A549 treated with Hydrocortisone at 1 μM for 4 hours (cell line): ENCODE data around the gene HTRA3. TPM values are rescaled to one million over a fixed set of nuclear protein-coding genes. Genes with fewer than 3 reads are reported as not detected.

ENCODE experiments used
- total RNA-seq: library from RNA; stranded (reverse); fragments of 200-300 nt; extraction: Qiagen RNA extraction; gene quantifications from 5 replicates; pipeline ENCODE4 v1.2.3, GENCODE V29; 2022

The HTRA3 gene
- 15.5 to 20.4 TPM (median 19.2 TPM) in 5 replicates for total RNA-seq

DNA sequence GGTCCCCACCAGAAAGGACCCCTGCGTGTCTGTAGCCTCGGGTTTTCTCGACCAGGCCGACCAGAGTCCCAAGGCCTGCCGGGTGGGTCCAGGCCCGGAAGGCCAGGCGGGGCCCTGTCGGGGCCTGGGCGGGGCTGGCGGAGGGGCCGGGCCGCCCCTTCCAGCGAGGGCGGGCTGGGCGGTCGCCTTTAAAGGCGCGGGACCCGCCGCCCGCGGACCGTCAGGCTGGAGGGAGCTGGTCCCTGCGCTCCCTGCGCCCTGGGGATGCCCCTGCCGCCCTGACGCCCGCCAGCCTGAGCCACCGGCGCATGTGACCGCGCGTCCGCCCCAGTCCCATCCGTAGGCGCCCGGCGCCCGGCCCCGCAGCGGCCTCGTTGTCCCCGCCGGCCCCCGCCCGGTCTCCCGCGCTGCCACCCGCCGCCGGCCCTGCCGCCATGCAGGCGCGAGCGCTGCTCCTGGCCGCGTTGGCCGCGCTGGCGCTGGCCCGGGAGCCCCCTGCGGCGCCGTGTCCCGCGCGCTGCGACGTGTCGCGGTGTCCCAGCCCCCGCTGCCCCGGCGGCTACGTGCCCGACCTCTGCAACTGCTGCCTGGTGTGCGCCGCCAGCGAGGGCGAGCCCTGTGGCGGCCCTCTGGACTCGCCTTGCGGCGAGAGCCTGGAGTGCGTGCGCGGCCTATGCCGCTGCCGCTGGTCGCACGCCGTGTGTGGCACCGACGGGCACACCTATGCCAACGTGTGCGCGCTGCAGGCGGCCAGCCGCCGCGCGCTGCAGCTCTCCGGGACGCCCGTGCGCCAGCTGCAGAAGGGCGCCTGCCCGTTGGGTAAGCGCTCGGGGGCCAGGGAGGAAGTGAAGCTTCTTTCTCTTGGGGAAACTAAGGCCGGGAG, at the start of gene HTRA3:
TSS of gene HTRA3 (plus strand) at position 220 of the 883 bp plus-strand sequence. CDS start at position 435, 215 bp downstream.

Other genes with a start within 250 kb of the HTRA3 start
- 4.9 to 8.3 TPM (median 6.4 TPM) in 5 replicates for gene ABLIM2, start 110.9 kb upstream of the HTRA3 start, total RNA-seq
- gene SH3TC1, start 70.5 kb upstream of the HTRA3 start, total RNA-seq = 19.8 to 27.9 TPM (median 23.4 TPM) in 5 replicates
- gene ACOX3, start 171.0 kb downstream of the HTRA3 start, total RNA-seq = 8.3 to 10.7 TPM (median 9.6 TPM) in 5 replicates
- 6.3 to 7.5 TPM (median 6.6 TPM) in 5 replicates for gene TRMT44, start 171.0 kb downstream of the HTRA3 start, total RNA-seq